ENCODE data around the gene L3MBTL4. TPM values are rescaled to one million over a fixed set of nuclear protein-coding genes. Genes with fewer than 3 reads are reported as not detected.
"Not testable (repeated sequence)": the region's sequence is repeated elsewhere in the genome, so short reads cannot be mapped to it uniquely, and the experiment has no call there.

Gene L3MBTL4
- total RNA-seq, 1 donor from 2014 or later, result 0.26 TPM

GRCh38 chr18:6203791-6204190, 210.9 kb downstream of the L3MBTL4 start:
- H3K36me3 Mint-ChIP-seq (ENCODE audit: low read depth), result no peaks in the 10 kb centered on the region
- H3K27ac Mint-ChIP-seq, result no peak overlapping the region
- H3K27me3 Mint-ChIP-seq (ENCODE audit: insufficient read depth), result no peaks in the 10 kb centered on the region
- no peaks in the 10 kb centered on the region for H3K4me1 Mint-ChIP-seq (ENCODE audit: low read depth)
- no peak for DNase-seq (ENCODE audit: low spot score)
- intact Hi-C loops (cut with micrococcal nuclease), result no loop called here
- no peaks in the 10 kb centered on the region for H3K9me3 Mint-ChIP-seq
- H3K4me3 Mint-ChIP-seq, result no peak overlapping the region

- H3K36me3 Mint-ChIP-seq (ENCODE audit: low read depth), result no peaks in the 10 kb centered on the region
- no peaks in the 10 kb centered on the region for H3K4me1 Mint-ChIP-seq (ENCODE audit: low read depth)
- DNase-seq (ENCODE audit: low spot score), result no peak
- H3K27ac Mint-ChIP-seq, result no peak overlapping the region
- no peaks in the 10 kb centered on the region for H3K27me3 Mint-ChIP-seq (ENCODE audit: insufficient read depth)
- H3K4me3 Mint-ChIP-seq, result no peak overlapping the region
- no peaks in the 10 kb centered on the region for H3K9me3 Mint-ChIP-seq
- intact Hi-C loops (cut with micrococcal nuclease), result no loop called here
These were observed 211.8 kb downstream of the L3MBTL4 start for GRCh38 chr18:6202861-6203260.

- DNase-seq (ENCODE audit: low spot score), result no peak
- intact Hi-C loops (cut with micrococcal nuclease), result no loop called here
- H3K4me3 Mint-ChIP-seq, result no peak overlapping the region
- no peaks in the 10 kb centered on the region for H3K36me3 Mint-ChIP-seq (ENCODE audit: low read depth)
- H3K9me3 Mint-ChIP-seq, result no peaks in the 10 kb centered on the region
- H3K27me3 Mint-ChIP-seq (ENCODE audit: insufficient read depth), result no peaks in the 10 kb centered on the region
- no peaks in the 10 kb centered on the region for H3K4me1 Mint-ChIP-seq (ENCODE audit: low read depth)
- no peak overlapping the region for H3K27ac Mint-ChIP-seq
These were observed 214.4 kb downstream of the L3MBTL4 start for GRCh38 chr18:6200204-6200774.

GRCh38 chr18:6199777-6200176, 214.9 kb downstream of the L3MBTL4 start:
- H3K27me3 Mint-ChIP-seq (ENCODE audit: insufficient read depth), result no peaks in the 10 kb centered on the region
- H3K4me3 Mint-ChIP-seq, result no peak overlapping the region
- DNase-seq (ENCODE audit: low spot score), result no peak
- no peaks in the 10 kb centered on the region for H3K4me1 Mint-ChIP-seq (ENCODE audit: low read depth)
- intact Hi-C loops (cut with micrococcal nuclease), result no loop called here
- H3K36me3 Mint-ChIP-seq (ENCODE audit: low read depth), result no peaks in the 10 kb centered on the region
- H3K9me3 Mint-ChIP-seq, result no peaks in the 10 kb centered on the region
- no peak overlapping the region for H3K27ac Mint-ChIP-seq

GRCh38 chr18:6198585-6198984, 216.1 kb downstream of the L3MBTL4 start:
- no peaks in the 10 kb centered on the region for H3K27me3 Mint-ChIP-seq (ENCODE audit: insufficient read depth)
- no peak for DNase-seq (ENCODE audit: low spot score)
- no peak overlapping the region for H3K27ac Mint-ChIP-seq
- no peak overlapping the region for H3K4me3 Mint-ChIP-seq
- H3K36me3 Mint-ChIP-seq (ENCODE audit: low read depth), result no peaks in the 10 kb centered on the region
- no peaks in the 10 kb centered on the region for H3K9me3 Mint-ChIP-seq
- intact Hi-C loops (cut with micrococcal nuclease), result no loop called here
- H3K4me1 Mint-ChIP-seq (ENCODE audit: low read depth), result no peaks in the 10 kb centered on the region

GRCh38 chr18:6194640-6195039, 220.1 kb downstream of the L3MBTL4 start:
- H3K9me3 Mint-ChIP-seq, result no peaks in the 10 kb centered on the region
- H3K27ac Mint-ChIP-seq, result no peak overlapping the region
- no peaks in the 10 kb centered on the region for H3K4me1 Mint-ChIP-seq (ENCODE audit: low read depth)
- no peak for DNase-seq (ENCODE audit: low spot score)
- H3K36me3 Mint-ChIP-seq (ENCODE audit: low read depth), result no peaks in the 10 kb centered on the region
- intact Hi-C loops (cut with micrococcal nuclease), result no loop called here
- H3K27me3 Mint-ChIP-seq (ENCODE audit: insufficient read depth), result no peaks in the 10 kb centered on the region
- H3K4me3 Mint-ChIP-seq, result no peak overlapping the region

GRCh38 chr18:6185782-6186181, 228.9 kb downstream of the L3MBTL4 start:
- H3K27ac Mint-ChIP-seq; H3K4me3 Mint-ChIP-seq; H3K27me3 Mint-ChIP-seq (ENCODE audit: insufficient read depth); H3K36me3 Mint-ChIP-seq (ENCODE audit: low read depth); DNase-seq (ENCODE audit: low spot score); H3K4me1 Mint-ChIP-seq (ENCODE audit: low read depth); intact Hi-C loops (cut with micrococcal nuclease): not testable (repeated sequence)
- peaks cover 17% of the 10 kb centered on the region for H3K9me3 Mint-ChIP-seq

GRCh38 chr18:6174983-6175745, 239.5 kb downstream of the L3MBTL4 start:
- intact Hi-C loops (cut with micrococcal nuclease), result loop anchor here (10.0 kb wide), 1 partner anchor 410 kb away; no protein-coding TSS in a partner anchor
- Mint-ChIP-seq H3K4me3 (no peak overlapping the region), H3K27ac (no peak overlapping the region), H3K9me3 (no peaks in the 10 kb centered on the region), H3K36me3 (ENCODE audit: low read depth) (no peaks in the 10 kb centered on the region), H3K27me3 (ENCODE audit: insufficient read depth) (no peaks in the 10 kb centered on the region), H3K4me1 (ENCODE audit: low read depth) (no peaks in the 10 kb centered on the region)
- DNase-seq (ENCODE audit: low spot score), result no peak

GRCh38 chr18:6170604-6171003, 244.1 kb downstream of the L3MBTL4 start:
- intact Hi-C loops (cut with micrococcal nuclease), result loop anchor here (10.0 kb wide), 1 partner anchor 406 kb away; no protein-coding TSS in a partner anchor

GRCh38 chr18:6161549-6161948, 253.2 kb downstream of the L3MBTL4 start:
- Mint-ChIP-seq H3K27ac (no peak overlapping the region), H3K9me3 (peaks cover 7% of the 10 kb centered on the region), H3K36me3 (ENCODE audit: low read depth) (no peaks in the 10 kb centered on the region), H3K27me3 (ENCODE audit: insufficient read depth) (no peaks in the 10 kb centered on the region), H3K4me1 (ENCODE audit: low read depth) (no peaks in the 10 kb centered on the region), H3K4me3 (no peak overlapping the region)
- DNase-seq (ENCODE audit: low spot score), result no peak
- intact Hi-C loops (cut with micrococcal nuclease), result no loop called here

More at GRCh38 chr18:6170604-6171003, 244.1 kb downstream of the L3MBTL4 start:
- no peak for DNase-seq (ENCODE audit: low spot score)
- Mint-ChIP-seq H3K27ac (no peak overlapping the region), H3K27me3 (ENCODE audit: insufficient read depth) (no peaks in the 10 kb centered on the region), H3K36me3 (ENCODE audit: low read depth) (no peaks in the 10 kb centered on the region), H3K9me3 (no peaks in the 10 kb centered on the region), H3K4me1 (ENCODE audit: low read depth) (no peaks in the 10 kb centered on the region), H3K4me3 (no peak overlapping the region)

- Mint-ChIP-seq H3K36me3 (ENCODE audit: low read depth) (no peaks in the 10 kb centered on the region), H3K9me3 (peaks cover 7% of the 10 kb centered on the region), H3K4me3 (no peak overlapping the region), H3K4me1 (ENCODE audit: low read depth) (no peaks in the 10 kb centered on the region), H3K27me3 (ENCODE audit: insufficient read depth) (no peaks in the 10 kb centered on the region), H3K27ac (no peak overlapping the region)
- intact Hi-C loops (cut with micrococcal nuclease), result no loop called here
- no peak for DNase-seq (ENCODE audit: low spot score)
These were observed 255.3 kb downstream of the L3MBTL4 start for GRCh38 chr18:6159426-6159825.

- intact Hi-C loops (cut with micrococcal nuclease), result no loop called here
- Mint-ChIP-seq H3K4me3 (no peak overlapping the region), H3K27ac (no peak overlapping the region), H3K4me1 (ENCODE audit: low read depth) (no peaks in the 10 kb centered on the region), H3K27me3 (ENCODE audit: insufficient read depth) (no peaks in the 10 kb centered on the region), H3K9me3 (peaks cover 7% of the 10 kb centered on the region), H3K36me3 (ENCODE audit: low read depth) (no peaks in the 10 kb centered on the region)
- no peak for DNase-seq (ENCODE audit: low spot score)
These were observed 255.8 kb downstream of the L3MBTL4 start for GRCh38 chr18:6158958-6159357.

GRCh38 chr18:6156446-6156845, 258.3 kb downstream of the L3MBTL4 start:
- intact Hi-C loops (cut with micrococcal nuclease), result no loop called here
- Mint-ChIP-seq H3K4me1 (ENCODE audit: low read depth) (no peaks in the 10 kb centered on the region), H3K4me3 (no peak overlapping the region), H3K27me3 (ENCODE audit: insufficient read depth) (no peaks in the 10 kb centered on the region), H3K9me3 (peaks cover 3% of the 10 kb centered on the region), H3K27ac (no peak overlapping the region), H3K36me3 (ENCODE audit: low read depth) (no peaks in the 10 kb centered on the region)
- no peak for DNase-seq (ENCODE audit: low spot score)
